IgD-negative memory B cell (primary cell): ENCODE results near the gene ACCSL. TPM values are rescaled to one million over a fixed set of nuclear protein-coding genes. Genes with fewer than 3 reads are reported as not detected.

Experiments
- H3K27ac Mint-ChIP-seq, 3 donors: one replicate each; pipeline ENCODE4 v1.8.0; 2020 to 2022; ENCODE audit warnings: mild to moderate bottlenecking in 3 of 3, mixed read lengths in 3 of 3, moderate library complexity in 1 of 3
- H3K27me3 Mint-ChIP-seq: one replicate; pipeline ENCODE4 v1.8.0; 2021; ENCODE audit warnings: mixed read lengths
- H3K36me3 Mint-ChIP-seq: one replicate; pipeline ENCODE4 v1.8.0; 2020; ENCODE audit warnings: mild to moderate bottlenecking, mixed read lengths
- H3K4me1 Mint-ChIP-seq, 3 donors: one replicate each; pipeline ENCODE4 v1.8.0; 2020 to 2022; ENCODE audit warnings: mixed read lengths in 3 of 3, mild to moderate bottlenecking in 1 of 3
- H3K4me3 Mint-ChIP-seq, 4 donors: one replicate each; pipeline ENCODE4 v1.8.0; 2020 to 2022; ENCODE audit warnings: mild to moderate bottlenecking in 4 of 4, mixed read lengths in 4 of 4, moderate library complexity in 3 of 4
- H3K9me3 Mint-ChIP-seq, 3 donors: one replicate each; pipeline ENCODE4 v1.8.0; 2020 to 2021; ENCODE audit warnings: mixed read lengths in 3 of 3, mild to moderate bottlenecking in 1 of 3
- polyA plus RNA-seq: library from polyadenylated mRNA; unstranded; fragments of 300-500 nt; fragmentation: Illumina TruSeq; gene quantifications from one replicate; pipeline ENCODE4 v1.2.3, GENCODE V29; 2021

The ACCSL gene
- polyA plus RNA-seq, 1 donor from 2014 or later = 0.19 TPM

GRCh38 chr11:44065841-44066731 lies 18.3 kb downstream of the ACCSL start, which contains the start of gene ACCS:
Gene ACCS (plus strand): TSS chr11:44066270. CDS start chr11:44067628, 1,358 bp downstream.
- Mint-ChIP-seq H3K4me3 (peak within 1 kb of the TSS; percentile 92 to 96 (median 94)), H3K36me3 (peaks cover 5% of the 10 kb centered on the region), H3K4me1 (peaks cover 7 to 21% (median 18%) of the 10 kb centered on the region in 3 donors), H3K9me3 (no peaks in the 10 kb centered on the region), H3K27me3 (no peaks in the 10 kb centered on the region), H3K27ac (peak within 1 kb of the TSS; percentile 66 to 91 (median 90))

DNA sequence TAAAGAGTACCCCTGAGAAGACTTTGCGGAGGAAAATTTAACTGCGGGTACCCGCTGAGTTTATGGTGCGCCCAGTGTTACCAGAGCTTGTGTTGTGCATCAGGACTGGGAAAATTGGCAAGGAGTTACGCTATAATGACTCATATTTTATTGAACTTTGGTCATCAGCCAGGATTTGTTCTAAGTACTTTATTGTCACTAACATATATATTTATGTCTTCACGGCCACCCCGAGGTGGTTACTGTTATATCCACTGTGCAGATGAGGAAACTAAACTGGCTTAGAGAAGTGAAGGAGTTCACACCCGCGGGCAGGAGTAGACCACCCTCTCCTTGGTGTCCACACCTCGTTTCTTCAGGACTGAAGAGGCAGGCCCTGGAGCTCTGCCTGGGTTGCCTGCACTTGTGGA lies 19.0 kb downstream of the ACCSL start:
- Mint-ChIP-seq H3K36me3 (peaks cover 5% of the 10 kb centered on the region), H3K27me3 (no peaks in the 10 kb centered on the region), H3K27ac (peak overlapping the region; percentile 66 to 91 (median 90)), H3K4me3 (peak overlapping the region; percentile 92 to 96 (median 94)), H3K9me3 (no peaks in the 10 kb centered on the region), H3K4me1 (peaks cover 7 to 21% (median 18%) of the 10 kb centered on the region in 3 donors)

DNA sequence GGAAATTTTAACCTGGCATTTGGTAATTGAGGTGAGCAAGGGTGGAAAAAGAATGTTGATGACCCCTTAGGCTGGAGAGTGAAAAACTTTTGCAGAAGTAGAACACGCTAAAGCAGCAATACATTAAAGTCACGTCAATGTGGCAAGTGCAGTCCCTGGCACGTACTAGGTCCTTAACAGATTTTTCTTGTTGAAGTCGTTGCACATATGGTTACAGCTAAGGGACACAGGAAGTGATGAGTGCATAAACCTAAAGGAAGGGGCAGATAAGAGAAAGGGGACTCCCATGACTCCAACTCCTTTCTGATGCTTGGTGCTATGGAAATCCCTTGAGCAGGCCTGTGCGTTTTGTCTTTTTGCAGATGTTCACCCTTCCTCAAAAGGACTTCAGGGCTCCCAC lies 19.5 kb downstream of the ACCSL start:
- H3K27ac Mint-ChIP-seq = peak overlapping the region in 1 of 3 donors; percentile 78
- no peaks in the 10 kb centered on the region for H3K27me3 Mint-ChIP-seq
- peaks cover 5% of the 10 kb centered on the region for H3K36me3 Mint-ChIP-seq
- H3K4me3 Mint-ChIP-seq = peak overlapping the region; percentile 43 to 96 (median 94)
- peaks cover 7 to 21% (median 18%) of the 10 kb centered on the region in 3 donors for H3K4me1 Mint-ChIP-seq
- H3K9me3 Mint-ChIP-seq = no peaks in the 10 kb centered on the region

DNA sequence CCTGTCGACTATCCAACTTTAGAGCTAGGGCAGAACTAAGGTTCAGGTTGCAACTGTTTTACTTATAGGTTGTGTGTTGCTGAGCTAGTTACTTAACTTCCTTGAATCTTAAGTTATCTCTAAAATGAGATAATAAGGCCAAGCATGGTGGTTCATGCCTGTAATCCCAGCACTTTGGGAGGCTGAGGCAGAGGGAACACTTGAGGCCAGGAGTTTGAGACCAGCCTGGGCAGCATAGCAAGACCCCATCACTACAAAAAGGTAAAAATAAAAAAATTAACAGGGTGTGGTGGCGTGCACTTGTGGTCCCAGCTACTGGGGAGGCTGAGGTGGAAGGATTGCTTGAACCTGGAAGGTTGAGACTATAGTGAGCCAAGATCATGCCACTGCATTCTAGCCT lies 20.4 kb downstream of the ACCSL start:
- no peaks in the 10 kb centered on the region for H3K27me3 Mint-ChIP-seq
- H3K4me1 Mint-ChIP-seq = peaks cover 7 to 21% (median 18%) of the 10 kb centered on the region in 3 donors
- H3K9me3 Mint-ChIP-seq = no peaks in the 10 kb centered on the region
- H3K4me3 Mint-ChIP-seq = peak overlapping the region in 1 of 4 donors; percentile 96
- H3K27ac Mint-ChIP-seq = no peak overlapping the region
- peaks cover 5% of the 10 kb centered on the region for H3K36me3 Mint-ChIP-seq

DNA sequence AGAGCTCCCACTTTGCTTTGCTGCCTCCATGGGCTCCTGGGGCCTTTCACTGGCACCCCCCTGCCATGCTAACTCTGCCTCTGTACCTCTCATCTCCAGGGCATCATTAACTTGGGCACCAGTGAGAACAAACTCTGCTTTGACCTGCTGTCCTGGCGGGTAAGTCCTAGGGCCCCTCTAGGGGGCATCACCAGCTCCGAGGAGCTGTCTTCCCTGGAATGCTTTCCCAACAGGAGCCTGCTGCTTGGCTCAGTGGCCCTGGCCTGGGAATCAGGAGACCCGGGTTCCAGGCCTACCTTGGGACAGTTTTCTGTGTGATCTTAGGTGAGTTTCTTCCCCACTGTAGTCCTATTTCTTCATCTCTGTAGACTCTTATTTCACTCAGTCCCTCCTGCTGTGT lies 23.4 kb downstream of the ACCSL start:
- H3K4me1 Mint-ChIP-seq = peaks cover 4 to 15% (median 9%) of the 10 kb centered on the region in 3 donors
- no peaks in the 10 kb centered on the region for H3K27me3 Mint-ChIP-seq
- no peak overlapping the region for H3K27ac Mint-ChIP-seq
- no peak overlapping the region for H3K4me3 Mint-ChIP-seq
- no peaks in the 10 kb centered on the region for H3K9me3 Mint-ChIP-seq
- peaks cover 6% of the 10 kb centered on the region for H3K36me3 Mint-ChIP-seq

DNA sequence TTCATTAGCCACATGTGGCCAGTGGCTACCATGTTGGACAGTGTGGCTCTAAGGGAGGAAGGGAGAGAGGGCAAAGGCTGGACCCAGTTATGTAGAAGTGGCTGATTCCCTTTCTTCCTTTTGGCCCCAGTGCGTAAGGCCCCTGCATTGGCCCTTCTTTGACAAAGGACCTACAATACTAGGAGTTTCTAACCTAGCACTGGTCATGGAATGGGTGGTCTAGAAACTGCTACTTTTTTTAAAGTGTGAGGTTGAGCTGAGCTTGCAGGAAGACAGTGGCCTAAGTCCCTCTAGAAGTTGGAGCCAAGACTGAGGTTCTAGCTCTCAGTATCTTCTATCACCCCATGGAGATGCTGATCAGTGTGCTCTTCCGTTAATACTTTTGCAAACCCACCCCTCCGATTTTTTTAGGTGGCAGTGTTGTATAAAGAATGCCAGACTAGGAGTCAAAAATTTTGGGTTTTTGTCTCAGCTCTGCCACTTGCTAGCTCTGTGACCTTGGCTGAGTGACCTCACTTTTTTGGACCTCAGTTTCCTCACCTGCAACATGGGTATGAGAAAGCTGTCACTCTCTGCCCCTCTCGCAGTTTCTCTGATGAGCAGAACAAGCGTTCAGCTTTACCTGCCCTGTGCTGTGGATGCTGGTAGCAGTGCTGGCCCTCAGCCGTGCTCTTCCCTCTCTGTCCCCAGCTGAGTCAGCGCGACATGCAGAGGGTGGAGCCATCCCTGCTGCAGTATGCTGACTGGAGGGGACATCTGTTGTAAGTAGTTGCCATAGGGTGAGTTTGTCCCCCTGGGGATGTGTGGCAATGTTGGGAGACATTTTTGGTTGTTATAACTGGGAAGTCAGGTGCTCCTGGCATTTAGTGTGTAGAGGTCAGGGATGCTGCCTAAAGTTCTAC lies 25.2 kb downstream of the ACCSL start:
- Mint-ChIP-seq H3K27ac (no peak overlapping the region), H3K4me3 (peak overlapping the region in 1 of 4 donors; percentile 12), H3K36me3 (peaks cover 13% of the 10 kb centered on the region), H3K9me3 (no peaks in the 10 kb centered on the region), H3K27me3 (no peaks in the 10 kb centered on the region), H3K4me1 (peaks cover 0 to 7% (median 4%) of the 10 kb centered on the region in 3 donors)

DNA sequence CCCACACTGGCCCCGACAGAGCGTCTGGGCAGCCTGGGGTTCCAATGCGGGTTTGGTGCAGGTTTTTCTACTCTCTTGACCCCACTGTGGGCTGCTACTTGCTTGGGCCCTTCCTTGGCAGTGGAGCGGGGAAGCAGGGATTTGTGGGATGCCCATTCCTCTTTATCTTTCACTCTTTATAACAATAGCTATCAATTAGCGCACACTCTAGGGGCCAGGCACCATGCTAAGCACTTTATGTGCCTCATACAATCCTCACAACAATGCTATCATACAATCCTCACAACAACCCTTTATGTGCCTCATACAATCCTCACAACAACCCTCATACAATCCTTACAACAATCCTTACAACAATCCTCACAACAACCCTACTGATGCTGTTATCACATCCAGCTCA lies 31.0 kb downstream of the ACCSL start:
- Mint-ChIP-seq H3K9me3 (peaks cover 0 to 1% (median 0%) of the 10 kb centered on the region in 3 donors), H3K27me3 (no peaks in the 10 kb centered on the region), H3K4me1 (no peaks in the 10 kb centered on the region), H3K36me3 (peaks cover 16% of the 10 kb centered on the region), H3K27ac (no peak overlapping the region), H3K4me3 (no peak overlapping the region)

DNA sequence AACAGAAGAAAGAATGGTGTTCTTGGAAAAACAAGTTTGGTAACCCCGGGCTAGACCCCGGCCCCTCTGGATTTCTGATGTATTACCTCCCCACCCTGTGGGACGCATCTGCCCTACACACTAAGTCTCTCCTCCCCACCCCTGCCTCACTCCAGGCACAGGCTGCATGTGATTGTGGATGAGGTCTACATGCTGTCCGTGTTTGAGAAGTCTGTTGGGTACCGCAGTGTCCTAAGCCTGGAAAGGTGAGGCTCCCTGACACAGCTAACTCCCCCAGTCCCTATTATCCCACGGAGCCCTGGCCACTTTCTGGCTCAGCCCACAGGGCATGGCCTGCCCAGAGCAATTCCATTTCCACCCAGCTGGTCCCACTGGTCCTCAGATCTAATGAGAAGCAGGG lies 31.6 kb downstream of the ACCSL start:
- no peak overlapping the region for H3K27ac Mint-ChIP-seq
- peaks cover 18% of the 10 kb centered on the region for H3K36me3 Mint-ChIP-seq
- peaks cover 0 to 1% (median 0%) of the 10 kb centered on the region in 3 donors for H3K9me3 Mint-ChIP-seq
- no peaks in the 10 kb centered on the region for H3K4me1 Mint-ChIP-seq
- H3K27me3 Mint-ChIP-seq = no peaks in the 10 kb centered on the region
- no peak overlapping the region for H3K4me3 Mint-ChIP-seq

- Mint-ChIP-seq H3K36me3 (peaks cover 17% of the 10 kb centered on the region), H3K9me3 (peaks cover 1 to 5% (median 2%) of the 10 kb centered on the region in 3 donors), H3K4me3 (no peak overlapping the region), H3K27ac (no peak overlapping the region), H3K4me1 (no peaks in the 10 kb centered on the region), H3K27me3 (no peaks in the 10 kb centered on the region)
Observed at GRCh38 chr11:44080951-44081350, 33.2 kb downstream of the ACCSL start.

- Mint-ChIP-seq H3K36me3 (peaks cover 13% of the 10 kb centered on the region), H3K27ac (no peak overlapping the region), H3K4me3 (no peak overlapping the region), H3K4me1 (no peaks in the 10 kb centered on the region), H3K9me3 (peaks cover 1 to 5% (median 4%) of the 10 kb centered on the region in 3 donors), H3K27me3 (no peaks in the 10 kb centered on the region)
Observed at GRCh38 chr11:44082645-44083044, 34.9 kb downstream of the ACCSL start.

DNA sequence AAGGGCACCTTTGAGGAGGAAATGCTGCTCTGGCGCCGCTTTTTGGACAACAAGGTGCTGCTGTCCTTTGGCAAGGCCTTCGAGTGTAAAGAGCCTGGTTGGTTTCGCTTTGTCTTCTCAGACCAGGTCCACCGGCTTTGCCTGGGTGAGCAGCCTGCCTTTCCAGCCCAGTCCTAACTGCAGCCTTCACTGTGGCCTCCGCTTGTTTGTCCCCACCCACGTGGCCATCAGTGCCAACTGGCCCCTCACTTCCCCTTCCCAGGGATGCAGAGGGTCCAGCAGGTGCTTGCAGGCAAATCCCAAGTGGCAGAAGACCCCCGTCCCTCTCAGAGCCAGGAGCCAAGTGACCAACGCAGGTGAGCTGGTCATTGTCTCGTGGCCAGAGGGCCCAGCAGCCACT lies 35.7 kb downstream of the ACCSL start:
- H3K4me3 Mint-ChIP-seq = no peak overlapping the region
- peaks cover 1 to 5% (median 4%) of the 10 kb centered on the region in 3 donors for H3K9me3 Mint-ChIP-seq
- H3K36me3 Mint-ChIP-seq = peaks cover 12% of the 10 kb centered on the region
- no peaks in the 10 kb centered on the region for H3K27me3 Mint-ChIP-seq
- H3K27ac Mint-ChIP-seq = no peak overlapping the region
- H3K4me1 Mint-ChIP-seq = no peaks in the 10 kb centered on the region

DNA sequence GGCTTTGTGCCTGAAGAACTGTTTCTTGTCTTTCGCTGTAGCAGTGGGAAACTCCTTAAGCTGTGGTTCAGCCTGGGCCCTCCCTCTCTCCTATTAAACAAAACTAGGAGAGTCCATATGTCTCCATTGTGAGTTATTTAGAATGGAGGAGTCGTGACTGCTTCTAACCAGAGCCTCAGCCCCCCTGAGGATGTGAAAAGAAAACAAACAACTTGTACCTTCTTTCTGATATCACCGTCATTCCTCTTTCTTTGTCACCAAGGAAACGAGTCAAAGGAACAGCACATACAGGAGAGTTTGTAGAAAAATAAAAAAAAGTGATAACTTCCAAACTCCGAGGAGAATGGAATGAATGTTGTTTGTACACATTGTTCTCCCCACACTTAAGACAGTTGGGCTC lies 36.1 kb downstream of the ACCSL start:
- Mint-ChIP-seq H3K9me3 (peaks cover 1 to 5% (median 4%) of the 10 kb centered on the region in 3 donors), H3K27ac (no peak overlapping the region), H3K4me1 (no peaks in the 10 kb centered on the region), H3K4me3 (no peak overlapping the region), H3K27me3 (no peaks in the 10 kb centered on the region), H3K36me3 (peaks cover 10% of the 10 kb centered on the region)

DNA sequence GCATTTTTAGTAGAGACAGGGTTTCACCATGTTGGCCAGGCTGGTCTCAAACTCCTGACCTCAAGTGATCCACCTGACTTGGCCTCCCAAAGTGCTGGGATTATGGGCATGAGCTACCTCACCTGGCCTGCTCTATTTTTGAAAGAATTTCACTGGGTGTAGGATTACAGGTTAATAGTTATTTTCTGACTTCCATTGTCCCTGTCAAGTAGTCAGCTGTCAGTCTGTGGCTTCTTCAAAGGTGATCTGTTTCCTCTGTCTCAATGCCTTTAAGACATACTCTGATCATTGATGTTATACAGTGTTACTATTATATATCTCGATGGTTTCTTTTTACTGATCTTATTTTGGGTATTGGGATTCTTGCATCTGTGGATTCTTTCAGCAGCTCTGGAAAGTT lies 37.5 kb downstream of the ACCSL start:
- Mint-ChIP-seq H3K4me1 (no peaks in the 10 kb centered on the region), H3K27ac (no peak overlapping the region), H3K27me3 (no peaks in the 10 kb centered on the region), H3K9me3 (peaks cover 1 to 5% (median 4%) of the 10 kb centered on the region in 3 donors), H3K36me3 (peaks cover 9% of the 10 kb centered on the region), H3K4me3 (no peak overlapping the region)

DNA sequence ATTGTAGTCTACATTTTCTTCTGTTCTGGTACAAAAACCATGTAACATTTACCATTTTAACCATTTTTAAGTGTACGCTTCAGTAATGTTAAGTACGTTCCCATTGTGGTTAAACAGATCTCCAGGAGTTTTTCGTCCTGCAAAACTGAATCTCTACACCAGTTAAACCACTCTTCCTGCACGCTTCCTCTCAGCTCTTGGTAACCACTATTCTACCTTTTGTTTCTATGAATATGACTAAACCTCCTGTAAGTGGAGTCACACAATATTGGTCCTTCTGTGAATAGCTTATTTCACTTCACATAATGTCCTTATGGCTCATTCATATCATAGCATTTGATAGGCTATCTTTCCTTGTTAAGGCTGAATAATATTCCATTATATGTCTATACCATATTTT lies 40.6 kb downstream of the ACCSL start:
- Mint-ChIP-seq H3K27me3 (no peaks in the 10 kb centered on the region), H3K27ac (no peak overlapping the region), H3K9me3 (peaks cover 0 to 5% (median 4%) of the 10 kb centered on the region in 3 donors), H3K36me3 (peaks cover 7% of the 10 kb centered on the region), H3K4me3 (no peak overlapping the region), H3K4me1 (no peaks in the 10 kb centered on the region)

GRCh38 chr11:44088871-44089270 lies 41.1 kb downstream of the ACCSL start:
- Mint-ChIP-seq H3K27me3 (no peaks in the 10 kb centered on the region), H3K4me1 (no peaks in the 10 kb centered on the region), H3K36me3 (peaks cover 5% of the 10 kb centered on the region), H3K27ac (no peak overlapping the region), H3K9me3 (peaks cover 0 to 5% (median 4%) of the 10 kb centered on the region in 3 donors), H3K4me3 (no peak overlapping the region)
